Osteoblast (primary cell): ENCODE data around the gene PLAAT5. TPM values are rescaled to one million over a fixed set of nuclear protein-coding genes. Genes with fewer than 3 reads are reported as not detected.

Experiments used
- DNase-seq: peaks from one replicate; pipeline ENCODE4 v3.0.0; 2011; ENCODE audit warnings: low spot score, mixed read lengths; ENCODE audit not compliant: insufficient read length; ENCODE audit errors: missing footprints
- H2AFZ ChIP-seq: 2 replicates; pipeline ENCODE4 v1.6.0; 2011; ENCODE audit warnings: mild to moderate bottlenecking, low read length
- H3K27ac ChIP-seq: 2 replicates; pipeline ENCODE4 v1.5.1; 2011; ENCODE audit warnings: mild to moderate bottlenecking, low read depth, low read length, moderate library complexity
- H3K27me3 ChIP-seq: 2 replicates; pipeline ENCODE4 v1.6.0; 2012; ENCODE audit warnings: mild to moderate bottlenecking, control low read depth, inconsistent platforms, low read length, moderate library complexity; ENCODE audit not compliant: insufficient read depth
- H3K36me3 ChIP-seq: 2 replicates; pipeline ENCODE4 v1.5.1; 2011; ENCODE audit warnings: mild to moderate bottlenecking, low read length, control low read depth, moderate library complexity; ENCODE audit not compliant: insufficient read depth
- H3K4me1 ChIP-seq: 2 replicates; pipeline ENCODE4 v1.5.1; 2011; ENCODE audit warnings: mild to moderate bottlenecking, low read length, control low read depth, moderate library complexity; ENCODE audit not compliant: insufficient read depth
- H3K4me2 ChIP-seq: 2 replicates; pipeline ENCODE4 v1.6.0; 2011; ENCODE audit warnings: mild to moderate bottlenecking, low read length; ENCODE audit not compliant: insufficient read depth
- H3K4me3 ChIP-seq: fragments of 200-600 bp; sonication (generic); 3 replicates; pipeline ENCODE4 v1.5.1; 2012; ENCODE audit warnings: mild to moderate bottlenecking, low read length, inconsistent platforms; ENCODE audit not compliant: insufficient read depth
- H3K79me2 ChIP-seq: 2 replicates; pipeline ENCODE4 v1.6.0; 2012; ENCODE audit warnings: mild to moderate bottlenecking, low read length, control low read depth, inconsistent platforms; ENCODE audit not compliant: insufficient read depth
- H3K9me3 ChIP-seq: 2 replicates; pipeline ENCODE4 v1.5.1; 2011; ENCODE audit warnings: low read depth, low read length, control low read depth
- H4K20me1 ChIP-seq: 2 replicates; pipeline ENCODE4 v1.6.0; 2012; ENCODE audit warnings: mild to moderate bottlenecking, low read length, control low read depth; ENCODE audit not compliant: insufficient read depth
- total RNA-seq: library from RNA; depleted of rRNA; stranded (reverse); fragments of >200 nt; gene quantifications from 2 replicates; pipeline ENCODE4 v1.2.3, GENCODE V29; 2012
- TF ChIP-seq, protein P1 (sequence below): IDR thresholded peaks from 2 replicates; pipeline ENCODE4 v1.5.1; 2011; ENCODE audit warnings: mild to moderate bottlenecking, low read depth, low read length, moderate library complexity; ENCODE audit errors: extremely low read depth

PLAAT5 gene
- total RNA-seq, 1 donor, result not detected

GRCh38 chr11:63489879-63490278 is 1.1 kb downstream of the PLAAT5 start:
- Histone ChIP-seq H3K27ac (no peak overlapping the region), H3K9me3 (no peaks in the 10 kb centered on the region), H4K20me1 (no peaks in the 10 kb centered on the region), H3K79me2 (no peaks in the 10 kb centered on the region), H3K4me3 (no peak overlapping the region), H3K4me2 (no peak overlapping the region), H3K27me3 (peaks cover 54% of the 10 kb centered on the region), H3K4me1 (peaks cover 3% of the 10 kb centered on the region), H3K36me3 (no peaks in the 10 kb centered on the region), H2AFZ (no peak overlapping the region)
- TF ChIP-seq, protein P1, sequence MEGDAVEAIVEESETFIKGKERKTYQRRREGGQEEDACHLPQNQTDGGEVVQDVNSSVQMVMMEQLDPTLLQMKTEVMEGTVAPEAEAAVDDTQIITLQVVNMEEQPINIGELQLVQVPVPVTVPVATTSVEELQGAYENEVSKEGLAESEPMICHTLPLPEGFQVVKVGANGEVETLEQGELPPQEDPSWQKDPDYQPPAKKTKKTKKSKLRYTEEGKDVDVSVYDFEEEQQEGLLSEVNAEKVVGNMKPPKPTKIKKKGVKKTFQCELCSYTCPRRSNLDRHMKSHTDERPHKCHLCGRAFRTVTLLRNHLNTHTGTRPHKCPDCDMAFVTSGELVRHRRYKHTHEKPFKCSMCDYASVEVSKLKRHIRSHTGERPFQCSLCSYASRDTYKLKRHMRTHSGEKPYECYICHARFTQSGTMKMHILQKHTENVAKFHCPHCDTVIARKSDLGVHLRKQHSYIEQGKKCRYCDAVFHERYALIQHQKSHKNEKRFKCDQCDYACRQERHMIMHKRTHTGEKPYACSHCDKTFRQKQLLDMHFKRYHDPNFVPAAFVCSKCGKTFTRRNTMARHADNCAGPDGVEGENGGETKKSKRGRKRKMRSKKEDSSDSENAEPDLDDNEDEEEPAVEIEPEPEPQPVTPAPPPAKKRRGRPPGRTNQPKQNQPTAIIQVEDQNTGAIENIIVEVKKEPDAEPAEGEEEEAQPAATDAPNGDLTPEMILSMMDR, result no peak
- no peak for DNase-seq

DNA sequence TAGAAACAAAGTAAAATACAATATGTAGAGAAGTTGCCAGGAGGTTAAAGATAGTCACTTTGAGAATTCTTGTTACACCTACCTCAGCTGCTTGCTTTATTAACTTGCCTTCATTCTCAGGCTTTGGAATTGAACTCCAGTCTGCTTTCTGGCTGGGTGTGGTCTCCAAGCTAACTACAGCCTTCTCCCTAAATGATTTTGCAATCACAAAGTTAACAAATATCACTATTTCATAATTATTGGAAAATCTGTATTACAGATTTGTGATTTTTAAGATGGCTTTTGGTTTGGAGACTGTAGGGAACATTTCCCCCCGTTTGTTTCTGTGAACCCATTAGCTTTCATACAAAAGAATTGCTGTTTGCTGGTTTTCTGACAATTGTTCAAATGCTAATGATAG is 2.2 kb downstream of the PLAAT5 start:
- TF ChIP-seq, protein P1, result no peak
- no peak overlapping the region for H3K4me3 ChIP-seq
- no peaks in the 10 kb centered on the region for H3K9me3 ChIP-seq
- H3K27me3 ChIP-seq, result peaks cover 54% of the 10 kb centered on the region
- H3K4me1 ChIP-seq, result peaks cover 3% of the 10 kb centered on the region
- H3K79me2 ChIP-seq, result no peaks in the 10 kb centered on the region
- no peak overlapping the region for H3K4me2 ChIP-seq
- DNase-seq, result no peak
- H2AFZ ChIP-seq, result no peak overlapping the region
- no peaks in the 10 kb centered on the region for H3K36me3 ChIP-seq
- no peaks in the 10 kb centered on the region for H4K20me1 ChIP-seq
- H3K27ac ChIP-seq, result no peak overlapping the region

GRCh38 chr11:63485777-63486176 is 5.2 kb downstream of the PLAAT5 start:
- Histone ChIP-seq H3K79me2 (no peaks in the 10 kb centered on the region), H3K9me3 (no peaks in the 10 kb centered on the region), H4K20me1 (no peaks in the 10 kb centered on the region), H3K4me1 (no peaks in the 10 kb centered on the region), H2AFZ (no peak overlapping the region), H3K4me2 (no peak overlapping the region), H3K27ac (no peak overlapping the region), H3K4me3 (no peak overlapping the region), H3K36me3 (no peaks in the 10 kb centered on the region), H3K27me3 (peaks cover 28% of the 10 kb centered on the region)
- TF ChIP-seq, protein P1, result no peak
- no peak for DNase-seq

GRCh38 chr11:63480039-63480438 is 10.9 kb downstream of the PLAAT5 start:
- Histone ChIP-seq H3K4me3 (no peak overlapping the region), H3K9me3 (no peaks in the 10 kb centered on the region), H3K4me1 (no peaks in the 10 kb centered on the region), H4K20me1 (no peaks in the 10 kb centered on the region), H3K79me2 (no peaks in the 10 kb centered on the region), H3K36me3 (no peaks in the 10 kb centered on the region), H3K27me3 (no peaks in the 10 kb centered on the region), H3K27ac (no peak overlapping the region), H3K4me2 (no peak overlapping the region), H2AFZ (no peak overlapping the region)
- TF ChIP-seq, protein P1, result no peak
- no peak for DNase-seq
